SJSA1 (cell line): ENCODE measurements around the gene HK2. TPM values are rescaled to one million over a fixed set of nuclear protein-coding genes. Genes with fewer than 3 reads are reported as not detected.
A peak's percentile ranks its signal among the peaks of the same experiment; 100 is the strongest.
"Not testable (repeated sequence)": the region's sequence is repeated elsewhere in the genome, so short reads cannot be mapped to it uniquely, and the experiment has no call there.

Experiments used
- DNase-seq, 2 experiments: peaks; one replicate each; pipeline ENCODE4 v3.0.0-alpha.2; 2015 to 2020; ENCODE audit warnings: low spot score in 2 of 2, low read depth in 1 of 2
- H3K27ac ChIP-seq: fragments of 250-450 bp; sonication (Bioruptor Pico); 2 replicates; pipeline ENCODE4 v1.5.1; 2020; ENCODE audit warnings: mild to moderate bottlenecking, moderate library complexity
- H3K27me3 ChIP-seq: fragments of 250-450 bp; sonication (Bioruptor Pico); replicated peaks from 2 replicates; pipeline ENCODE4 v1.5.1; 2020; ENCODE audit warnings: mild to moderate bottlenecking, moderate library complexity
- H3K36me3 ChIP-seq: fragments of 250-450 bp; sonication (Bioruptor Pico); 2 replicates; pipeline ENCODE4 v1.5.1; 2020; ENCODE audit warnings: mild to moderate bottlenecking
- H3K4me1 ChIP-seq: fragments of 250-450 bp; sonication (Bioruptor Pico); replicated peaks from 2 replicates; pipeline ENCODE4 v1.6.1; 2021; ENCODE audit warnings: mild to moderate bottlenecking
- H3K4me3 ChIP-seq: fragments of 250-450 bp; sonication (Bioruptor Pico); 2 replicates; pipeline ENCODE4 v1.5.1; 2020; ENCODE audit warnings: mild to moderate bottlenecking
- H3K9me3 ChIP-seq: fragments of 250-450 bp; sonication (Bioruptor Pico); replicated peaks from 2 replicates; pipeline ENCODE4 v1.5.1; 2020; ENCODE audit warnings: mild to moderate bottlenecking
- total RNA-seq: library from RNA; depleted of rRNA; stranded (reverse); fragments of >200 nt; shearing (Covaris generic); gene quantifications from 2 replicates; pipeline ENCODE4 v1.2.3, GENCODE V29; 2014

HK2 gene
- total RNA-seq, 1 experiment from 2014 or later: 7.1 TPM

DNA sequence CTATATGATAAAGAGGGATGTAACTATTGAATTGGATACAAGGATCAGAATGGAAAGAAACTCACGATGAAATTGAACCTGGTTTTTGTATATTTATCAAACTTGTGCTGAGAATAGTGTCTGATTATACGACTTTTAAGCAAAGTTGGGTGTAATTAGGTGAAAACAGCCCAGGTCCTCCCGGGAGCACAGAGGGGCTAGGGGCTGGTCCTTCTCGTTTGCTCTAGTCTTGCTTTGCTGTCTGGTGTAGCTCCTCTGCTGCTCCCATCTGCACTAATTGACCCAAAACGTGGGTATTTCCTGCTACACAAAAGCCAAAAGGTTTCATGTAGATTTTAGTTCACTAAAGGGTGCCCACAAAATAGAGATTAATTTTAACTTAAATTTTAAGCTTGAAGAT is 58.7 kb downstream of the HK2 start:
- no peak for DNase-seq
- Histone ChIP-seq H3K9me3 (no peaks in the 10 kb centered on the region), H3K27ac (peak overlapping the region; percentile 48), H3K27me3 (no peaks in the 10 kb centered on the region), H3K36me3 (peaks cover 11% of the 10 kb centered on the region), H3K4me1 (peaks cover 76% of the 10 kb centered on the region), H3K4me3 (no peak overlapping the region)

DNA sequence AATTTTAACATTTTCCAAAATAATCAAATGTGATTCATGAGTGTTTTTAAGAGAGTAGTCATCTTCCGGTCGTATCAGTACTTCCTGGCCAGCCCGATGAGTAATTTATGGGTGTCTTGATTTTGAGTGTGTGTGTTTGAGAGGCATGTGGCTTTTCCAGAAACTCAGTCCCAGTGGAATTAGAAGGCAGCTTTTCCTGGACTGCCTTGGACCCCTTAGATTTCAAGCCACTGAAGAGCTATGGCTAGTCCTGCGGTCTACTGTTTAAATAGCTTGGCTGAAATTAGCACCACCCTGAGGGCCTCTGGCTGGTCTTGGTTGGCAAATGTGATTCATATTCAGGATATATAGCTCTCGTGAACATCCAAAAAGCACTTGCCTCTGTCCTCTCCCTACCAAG is 59.4 kb downstream of the HK2 start:
- H3K4me3 ChIP-seq: no peak overlapping the region
- H3K4me1 ChIP-seq: peaks cover 68% of the 10 kb centered on the region
- peak overlapping the region; percentile 48 for H3K27ac ChIP-seq
- H3K36me3 ChIP-seq: peaks cover 11% of the 10 kb centered on the region
- peak; percentile 78 to 79 for DNase-seq
- no peaks in the 10 kb centered on the region for H3K9me3 ChIP-seq
- H3K27me3 ChIP-seq: no peaks in the 10 kb centered on the region

DNA sequence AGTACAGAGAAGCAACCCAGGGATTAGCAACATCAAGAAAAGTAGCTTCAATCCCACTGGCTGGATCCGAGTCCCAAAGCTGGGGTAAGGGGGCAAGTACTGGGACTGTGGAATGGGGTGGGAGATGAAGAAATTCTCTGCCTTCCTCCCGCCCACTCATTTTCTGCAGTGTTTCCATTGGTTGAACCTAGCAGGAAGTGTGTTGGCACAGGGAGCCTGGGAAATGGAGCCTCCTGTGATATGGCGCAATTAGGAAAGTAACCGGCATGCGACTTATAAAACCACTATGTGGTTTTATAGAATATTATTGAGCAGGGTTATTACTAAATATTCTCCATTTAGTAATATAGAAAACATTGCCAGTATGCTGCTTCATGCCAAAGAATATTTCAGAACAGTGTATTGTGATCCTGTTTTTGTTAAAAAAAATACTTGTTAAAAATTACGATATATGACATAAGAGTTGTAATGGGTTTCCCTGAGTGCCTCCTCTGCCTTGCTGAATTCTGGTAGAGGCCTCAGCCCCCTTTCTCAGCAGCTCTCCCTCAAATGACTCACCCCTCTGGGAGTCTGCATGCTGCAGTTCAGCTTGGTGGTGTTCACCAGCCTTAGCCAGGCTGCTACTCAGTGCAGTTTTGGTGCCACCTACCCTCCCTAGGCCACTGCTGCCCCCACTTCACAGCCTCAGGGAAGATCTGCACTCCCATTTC is 60.5 kb downstream of the HK2 start:
- peaks cover 11% of the 10 kb centered on the region for H3K36me3 ChIP-seq
- peak in 1 of 2 experiments; percentile 59 for DNase-seq
- H3K27me3 ChIP-seq: no peaks in the 10 kb centered on the region
- H3K4me1 ChIP-seq: peaks cover 58% of the 10 kb centered on the region
- no peaks in the 10 kb centered on the region for H3K9me3 ChIP-seq
- H3K27ac ChIP-seq: peak overlapping the region; percentile 48
- no peak overlapping the region for H3K4me3 ChIP-seq

DNA sequence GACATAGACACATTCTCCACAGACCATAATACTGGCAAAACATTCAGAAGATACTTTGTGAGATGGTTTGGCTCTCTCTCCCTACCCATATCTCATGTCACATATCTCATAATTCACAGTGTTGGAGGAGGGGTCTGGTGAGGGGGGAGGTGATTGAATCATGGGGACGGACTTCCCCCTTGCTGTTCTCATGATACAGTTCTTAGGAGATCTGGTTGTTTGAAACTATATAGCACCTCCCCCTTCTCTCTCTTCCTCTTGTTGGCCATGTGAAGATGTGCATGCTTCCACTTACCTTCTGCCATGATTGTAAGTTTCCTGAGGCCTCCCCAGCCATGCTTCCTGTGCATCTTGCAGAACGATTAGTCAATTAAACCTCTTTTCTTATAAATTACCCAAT is 61.1 kb downstream of the HK2 start:
- Histone ChIP-seq H3K9me3 (no peaks in the 10 kb centered on the region), H3K27me3 (no peaks in the 10 kb centered on the region), H3K27ac (no peak overlapping the region), H3K4me1 (peaks cover 52% of the 10 kb centered on the region), H3K36me3 (peaks cover 6% of the 10 kb centered on the region), H3K4me3 (no peak overlapping the region)
- no peak for DNase-seq

DNA sequence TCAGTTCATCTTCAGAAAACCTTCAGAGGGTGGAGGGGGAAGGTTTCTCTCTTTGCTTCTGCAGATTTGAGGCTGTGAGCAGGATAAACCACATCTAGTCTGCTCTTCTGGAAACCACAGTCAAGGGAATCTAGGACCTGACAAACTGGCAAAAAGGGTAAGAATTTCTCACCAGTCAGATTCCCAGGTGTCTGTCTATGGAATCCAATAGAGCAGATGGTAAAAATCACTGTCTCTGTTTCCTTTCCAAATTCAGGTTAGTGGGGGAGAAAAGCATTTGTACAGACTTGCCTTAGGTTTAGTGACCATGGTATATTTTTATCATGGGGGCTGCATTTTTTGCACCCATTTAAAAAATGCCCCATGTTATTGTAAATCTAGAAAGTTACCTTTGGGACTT is 62.3 kb downstream of the HK2 start:
- Histone ChIP-seq H3K4me1 (peaks cover 47% of the 10 kb centered on the region), H3K36me3 (no peaks in the 10 kb centered on the region), H3K9me3 (no peaks in the 10 kb centered on the region), H3K27me3 (no peaks in the 10 kb centered on the region), H3K27ac (no peak overlapping the region), H3K4me3 (no peak overlapping the region)
- DNase-seq: no peak

DNA sequence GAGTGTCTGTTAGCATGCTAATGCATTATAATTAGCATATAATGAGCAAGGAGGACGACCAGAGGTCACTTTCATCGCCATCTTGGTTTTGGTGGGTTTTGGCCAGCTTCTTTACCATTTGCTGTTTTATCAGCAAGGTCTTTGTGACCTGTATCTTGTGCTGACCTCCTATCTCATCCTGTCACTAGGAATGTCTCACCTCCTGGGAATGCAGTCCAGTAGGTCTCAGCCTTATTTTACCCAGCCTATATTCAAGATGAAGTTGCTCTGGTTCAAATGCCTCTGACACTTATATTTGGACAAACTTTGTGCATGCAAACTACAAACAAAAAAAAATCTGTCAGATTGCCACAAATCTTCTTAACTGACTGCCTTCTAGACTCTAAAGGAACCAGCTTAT is 66.3 kb downstream of the HK2 start:
- H3K9me3 ChIP-seq, H3K4me3 ChIP-seq, H3K36me3 ChIP-seq, H3K27me3 ChIP-seq, DNase-seq, H3K27ac ChIP-seq: not testable (repeated sequence)
- H3K4me1 ChIP-seq: peaks cover 13% of the 10 kb centered on the region

DNA sequence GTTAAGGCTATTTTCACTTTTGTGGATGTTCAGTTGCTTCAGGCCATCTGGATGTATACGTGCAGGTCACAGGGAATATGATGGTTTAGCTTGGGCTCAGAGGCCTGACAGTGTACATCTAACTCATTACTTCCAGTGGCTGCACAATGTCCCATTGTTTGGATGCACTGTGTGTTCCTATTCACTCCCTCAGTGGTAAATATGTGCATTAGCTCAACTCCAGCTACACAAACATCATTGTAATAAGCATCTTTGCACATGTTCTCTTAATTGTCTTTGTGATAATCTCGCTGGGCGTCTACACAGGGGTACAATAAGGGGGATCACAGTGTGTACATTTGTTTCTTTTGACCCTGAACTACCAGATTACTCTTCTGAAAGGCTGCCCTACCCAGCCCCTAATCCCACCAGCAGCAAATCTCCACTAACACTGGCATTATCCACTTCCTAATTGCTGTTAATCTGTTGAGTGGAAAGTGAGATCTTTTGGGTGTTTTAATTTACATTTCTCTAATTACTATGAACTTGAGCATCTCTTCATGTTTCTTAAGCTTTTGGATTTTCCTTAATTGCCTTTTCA is 68.4 kb downstream of the HK2 start:
- no peaks in the 10 kb centered on the region for H3K27me3 ChIP-seq
- no peaks in the 10 kb centered on the region for H3K36me3 ChIP-seq
- H3K9me3 ChIP-seq: no peaks in the 10 kb centered on the region
- H3K27ac ChIP-seq: no peak overlapping the region
- no peak overlapping the region for H3K4me3 ChIP-seq
- no peak for DNase-seq
- H3K4me1 ChIP-seq: no peaks in the 10 kb centered on the region

DNA sequence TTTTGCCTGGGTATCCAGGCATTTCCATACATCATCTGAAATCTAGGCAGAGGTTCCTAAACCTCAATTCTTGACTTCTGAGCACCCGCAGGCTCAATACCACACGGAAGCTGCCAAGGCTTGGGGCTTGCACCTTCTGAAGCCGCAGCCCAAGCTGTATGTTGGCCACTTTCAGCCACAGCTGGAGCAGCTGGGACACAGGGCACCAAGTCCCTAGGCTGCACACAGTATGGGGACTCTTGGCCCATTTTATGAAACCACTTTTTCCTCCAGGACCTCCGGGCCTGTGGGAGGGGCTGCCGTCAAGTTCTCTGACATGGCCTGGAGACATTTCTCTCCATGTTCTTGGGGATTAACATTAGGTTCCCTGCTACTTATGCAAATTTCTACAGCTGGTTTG is 72.5 kb downstream of the HK2 start:
- no peak overlapping the region for H3K27ac ChIP-seq

DNA sequence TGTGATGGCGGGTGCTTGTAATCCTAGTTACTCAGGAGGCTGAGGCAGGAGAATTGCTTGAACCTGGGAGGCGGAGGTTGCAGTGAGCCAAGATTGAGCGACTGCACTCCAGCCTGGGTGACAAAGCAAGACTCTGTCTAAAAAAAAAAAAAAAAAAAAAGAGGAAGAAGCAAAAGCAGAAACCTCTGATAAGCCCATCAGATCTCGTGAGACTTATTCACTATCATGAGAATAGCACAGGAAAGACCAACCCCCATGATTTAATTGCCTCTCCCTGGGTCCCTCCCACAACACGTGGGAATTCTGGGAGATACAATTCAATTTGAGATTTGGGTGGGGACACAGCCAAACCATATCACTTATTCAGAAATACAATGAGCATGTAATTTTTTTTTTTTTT is 73.6 kb downstream of the HK2 start:
- H3K4me1 ChIP-seq, H3K27ac ChIP-seq, H3K9me3 ChIP-seq, H3K36me3 ChIP-seq, DNase-seq, H3K4me3 ChIP-seq, H3K27me3 ChIP-seq: not testable (repeated sequence)

More for the DNA sequence above, 72.5 kb downstream of the HK2 start:
- Histone ChIP-seq H3K4me3 (no peak overlapping the region), H3K27me3 (no peaks in the 10 kb centered on the region), H3K9me3 (no peaks in the 10 kb centered on the region), H3K4me1 (no peaks in the 10 kb centered on the region), H3K36me3 (no peaks in the 10 kb centered on the region)
- no peak for DNase-seq

DNA sequence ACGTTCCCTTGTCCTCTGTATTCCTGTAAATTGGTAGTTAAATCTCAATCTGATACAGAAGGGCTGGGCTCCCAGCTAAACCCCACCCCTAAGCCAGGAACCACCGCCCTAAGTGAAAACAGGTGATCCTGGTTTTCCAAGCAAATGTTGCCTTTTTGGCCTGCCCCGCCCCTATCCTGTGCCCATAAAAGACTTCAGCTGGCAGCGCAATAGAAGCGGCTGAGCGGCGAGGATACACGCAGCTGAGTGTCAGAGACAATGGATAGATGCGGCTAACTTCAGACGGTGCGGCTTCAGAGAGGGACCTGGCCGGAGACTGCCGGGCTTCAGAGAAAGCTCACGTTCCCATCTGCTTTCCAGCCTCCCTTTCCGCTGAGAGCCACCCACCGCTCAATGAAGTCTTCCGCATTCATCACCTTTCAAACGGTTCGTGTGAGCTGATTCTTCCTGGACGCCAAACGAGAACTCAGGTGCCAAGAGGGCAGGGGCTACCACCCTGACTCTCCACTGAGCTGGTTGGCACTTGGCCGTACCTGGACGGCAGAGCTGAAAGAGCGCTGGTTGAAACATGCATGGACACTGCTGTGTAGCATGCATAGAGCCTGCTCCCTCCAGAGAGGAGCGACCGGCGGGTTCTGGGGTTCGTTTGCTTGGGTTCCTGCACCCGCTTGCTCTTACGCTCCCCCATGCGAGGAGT is 75.0 kb downstream of the HK2 start:
- Histone ChIP-seq H3K27ac (no peak overlapping the region), H3K36me3 (no peaks in the 10 kb centered on the region), H3K27me3 (no peaks in the 10 kb centered on the region), H3K4me1 (no peaks in the 10 kb centered on the region), H3K4me3 (no peak overlapping the region), H3K9me3 (no peaks in the 10 kb centered on the region)
- DNase-seq: no peak

DNA sequence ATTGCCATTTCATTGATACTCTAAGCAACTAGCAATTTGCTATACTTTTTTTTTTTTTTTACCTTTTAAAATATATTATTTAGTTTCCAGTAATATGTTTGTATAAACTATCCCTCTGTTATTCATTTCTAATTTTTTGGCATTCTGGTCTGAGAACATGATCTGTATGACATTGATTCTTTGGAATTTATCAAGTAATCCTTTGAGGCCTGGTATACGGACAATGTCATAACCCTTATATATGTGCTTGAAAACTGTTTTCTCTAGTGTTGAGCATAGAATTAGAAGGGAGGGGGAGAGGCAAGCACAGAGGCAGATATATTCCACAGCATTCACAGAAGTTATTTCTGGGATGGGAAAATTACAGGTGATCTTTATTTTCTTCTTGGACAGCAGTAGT is 76.3 kb downstream of the HK2 start:
- Histone ChIP-seq H3K27me3 (no peaks in the 10 kb centered on the region), H3K36me3 (no peaks in the 10 kb centered on the region), H3K4me3 (no peak overlapping the region), H3K9me3 (no peaks in the 10 kb centered on the region), H3K4me1 (no peaks in the 10 kb centered on the region), H3K27ac (no peak overlapping the region)
- no peak for DNase-seq

DNA sequence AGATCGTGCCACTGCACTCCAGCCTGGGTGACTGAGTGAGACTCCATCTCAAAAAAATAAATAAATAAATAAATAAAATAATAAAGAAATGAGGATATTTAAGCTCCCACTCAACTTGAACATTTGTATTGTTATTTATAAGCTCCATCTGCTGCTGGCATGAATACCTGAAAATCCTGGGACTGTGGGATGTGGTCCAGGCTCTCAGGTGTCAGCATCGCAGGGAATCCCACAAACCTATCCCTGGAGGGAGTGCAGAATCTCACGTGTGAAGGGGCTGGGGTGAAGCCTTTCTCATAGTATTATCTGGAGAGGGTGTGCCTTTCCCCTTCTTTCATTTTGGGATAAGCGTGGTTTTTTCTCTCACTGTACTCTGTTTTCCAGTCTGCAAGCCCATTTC is 77.1 kb downstream of the HK2 start:
- Histone ChIP-seq H3K4me1 (peaks cover 7% of the 10 kb centered on the region), H3K9me3 (no peaks in the 10 kb centered on the region), H3K27me3 (no peaks in the 10 kb centered on the region), H3K27ac (no peak overlapping the region), H3K36me3 (no peaks in the 10 kb centered on the region), H3K4me3 (no peak overlapping the region)
- DNase-seq: no peak

DNA sequence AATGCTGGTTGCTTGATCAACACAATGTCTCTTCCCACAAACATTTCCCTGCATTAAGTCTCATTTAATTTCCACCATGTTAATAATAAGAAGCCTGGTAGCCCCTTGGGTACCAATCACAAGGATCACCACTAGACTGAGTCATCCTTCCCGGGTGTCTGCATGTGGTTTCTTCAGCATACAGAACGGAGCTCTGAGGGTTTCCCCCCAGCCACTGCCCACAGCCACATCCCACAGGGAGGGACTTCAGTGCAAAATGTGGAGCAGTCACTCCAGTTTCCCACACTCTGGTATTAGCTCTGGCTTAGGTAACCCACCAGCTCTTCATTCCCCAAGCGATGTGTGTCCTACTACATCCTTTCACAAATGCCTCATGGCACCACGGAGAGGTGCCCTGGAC is 81.8 kb downstream of the HK2 start:
- no peaks in the 10 kb centered on the region for H3K27me3 ChIP-seq
- no peak for DNase-seq

DNA sequence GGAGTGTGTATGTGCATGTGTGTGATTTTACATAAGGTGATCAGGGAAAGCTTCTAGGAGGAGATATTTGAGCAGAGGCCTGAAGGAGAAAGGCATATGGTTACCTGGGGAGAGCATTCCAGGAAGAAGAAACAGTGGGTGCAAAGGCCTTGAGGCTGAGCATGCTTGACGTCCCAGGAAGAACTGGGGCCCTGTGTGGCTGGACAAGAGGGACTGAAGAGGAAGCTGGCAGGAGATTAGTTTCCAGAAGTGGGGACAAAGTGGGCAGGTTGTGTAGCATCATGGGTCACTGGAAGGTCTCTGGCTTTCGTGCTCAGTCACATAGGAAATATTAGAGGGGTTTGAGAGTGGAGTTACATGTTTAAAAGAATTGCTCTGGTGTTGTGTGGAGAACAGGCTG is 82.5 kb downstream of the HK2 start:
- Histone ChIP-seq H3K9me3 (no peaks in the 10 kb centered on the region), H3K27me3 (no peaks in the 10 kb centered on the region), H3K36me3 (no peaks in the 10 kb centered on the region), H3K4me1 (peaks cover 26% of the 10 kb centered on the region), H3K4me3 (no peak overlapping the region), H3K27ac (no peak overlapping the region)
- DNase-seq: no peak

More for the DNA sequence above, 81.8 kb downstream of the HK2 start:
- Histone ChIP-seq H3K27ac (no peak overlapping the region), H3K4me3 (no peak overlapping the region), H3K4me1 (peaks cover 26% of the 10 kb centered on the region), H3K36me3 (no peaks in the 10 kb centered on the region), H3K9me3 (no peaks in the 10 kb centered on the region)
